ENCODE results near the gene TMCO4. TPM values are rescaled to one million over a fixed set of nuclear protein-coding genes. Genes with fewer than 3 reads are reported as not detected.
"Not testable (repeated sequence)": the region's sequence is repeated elsewhere in the genome, so short reads cannot be mapped to it uniquely, and the experiment has no call there.

TMCO4 gene
- total RNA-seq, 1 donor from 2014 or later: 24.3 TPM

DNA sequence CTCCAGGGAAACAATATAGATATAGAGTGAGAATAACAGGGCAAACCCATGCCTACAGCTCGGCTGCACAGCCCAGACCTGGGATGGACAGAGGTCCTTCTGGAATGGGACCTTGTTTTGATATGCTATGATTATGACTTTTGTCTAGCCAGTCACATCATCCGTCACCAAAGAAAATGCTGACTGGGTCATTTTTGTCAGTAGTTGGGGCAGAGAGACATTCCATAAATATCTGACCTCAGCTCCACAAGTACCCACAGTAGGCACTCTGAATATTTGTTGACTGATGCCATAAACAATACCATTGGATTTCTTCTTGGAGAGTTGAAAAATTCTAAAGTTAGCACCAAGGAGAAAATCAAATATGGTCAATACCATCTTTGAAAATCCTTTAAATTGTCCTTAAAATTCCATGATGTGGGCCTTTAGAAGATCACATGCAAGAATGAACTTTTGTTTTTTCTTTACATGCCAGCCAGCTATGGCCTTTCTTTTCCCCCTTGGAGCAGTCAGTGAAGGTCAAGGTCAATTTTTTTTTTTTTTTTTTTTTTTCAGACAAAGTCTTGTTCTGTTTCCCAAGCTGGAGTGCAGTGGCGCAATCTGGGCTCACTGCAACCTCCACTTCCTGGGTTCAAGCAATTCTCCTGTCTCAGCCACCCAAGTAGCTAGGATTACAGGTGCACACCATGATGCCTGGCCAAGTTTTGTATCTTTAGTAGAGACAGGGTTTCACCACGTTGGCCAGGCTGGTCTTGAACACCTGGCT, 7.3 kb downstream of the TMCO4 start:
- Histone ChIP-seq H3K4me1 (no peaks in the 10 kb centered on the region), H3K36me3 (no peaks in the 10 kb centered on the region), H3K27me3 (no peaks in the 10 kb centered on the region), H3K9me3 (no peaks in the 10 kb centered on the region), H3K27ac (no peak overlapping the region), H3K4me3 (no peak overlapping the region)
- intact Hi-C loops (cut with DNase I): no loop called here
- no peak for DNase-seq
- TF ChIP-seq, protein P1, sequence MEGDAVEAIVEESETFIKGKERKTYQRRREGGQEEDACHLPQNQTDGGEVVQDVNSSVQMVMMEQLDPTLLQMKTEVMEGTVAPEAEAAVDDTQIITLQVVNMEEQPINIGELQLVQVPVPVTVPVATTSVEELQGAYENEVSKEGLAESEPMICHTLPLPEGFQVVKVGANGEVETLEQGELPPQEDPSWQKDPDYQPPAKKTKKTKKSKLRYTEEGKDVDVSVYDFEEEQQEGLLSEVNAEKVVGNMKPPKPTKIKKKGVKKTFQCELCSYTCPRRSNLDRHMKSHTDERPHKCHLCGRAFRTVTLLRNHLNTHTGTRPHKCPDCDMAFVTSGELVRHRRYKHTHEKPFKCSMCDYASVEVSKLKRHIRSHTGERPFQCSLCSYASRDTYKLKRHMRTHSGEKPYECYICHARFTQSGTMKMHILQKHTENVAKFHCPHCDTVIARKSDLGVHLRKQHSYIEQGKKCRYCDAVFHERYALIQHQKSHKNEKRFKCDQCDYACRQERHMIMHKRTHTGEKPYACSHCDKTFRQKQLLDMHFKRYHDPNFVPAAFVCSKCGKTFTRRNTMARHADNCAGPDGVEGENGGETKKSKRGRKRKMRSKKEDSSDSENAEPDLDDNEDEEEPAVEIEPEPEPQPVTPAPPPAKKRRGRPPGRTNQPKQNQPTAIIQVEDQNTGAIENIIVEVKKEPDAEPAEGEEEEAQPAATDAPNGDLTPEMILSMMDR (IDR thresholded peaks at IDR 0.05): no peak
- peak; percentile 47 for ATAC-seq

DNA sequence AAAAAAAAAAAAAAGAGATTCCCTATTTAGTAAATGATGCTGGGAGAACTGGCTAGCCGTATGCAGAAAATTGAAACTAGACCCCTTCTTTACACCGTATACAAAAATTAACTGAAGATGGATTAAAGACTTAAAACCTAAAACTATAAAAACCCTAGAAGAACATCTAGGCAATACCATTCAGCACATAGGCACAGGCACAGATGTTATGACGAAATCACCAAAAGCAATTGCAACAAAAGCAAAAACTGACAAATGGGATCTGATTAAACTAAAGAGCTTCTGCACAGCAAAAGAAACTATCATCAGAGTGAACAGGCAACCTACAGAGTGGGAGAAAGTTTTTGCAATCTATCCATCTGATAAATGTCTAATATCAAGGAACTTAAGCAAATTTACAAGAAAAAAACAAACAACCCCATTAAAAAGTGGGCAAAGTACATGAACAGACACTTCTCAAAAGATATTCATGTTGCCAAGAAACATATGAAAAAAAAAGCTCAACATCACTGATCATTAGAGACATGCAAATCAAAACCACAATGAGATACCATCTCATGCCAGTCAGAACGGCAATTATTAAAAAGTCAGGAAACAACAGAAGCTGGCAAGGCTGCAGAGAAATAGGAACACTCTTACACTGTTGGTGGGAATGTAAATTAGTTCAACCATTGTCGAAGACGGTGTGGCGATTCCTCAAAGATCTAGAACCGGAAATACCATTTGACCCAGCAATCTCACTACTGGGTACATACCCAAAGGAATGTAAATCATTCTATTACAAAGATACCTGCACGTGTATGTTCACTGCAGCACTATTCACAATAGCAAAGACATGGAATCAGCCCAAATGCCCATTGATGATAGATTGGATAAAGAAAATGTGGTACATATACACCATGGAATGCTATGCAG, 9.4 kb downstream of the TMCO4 start:
- peaks cover 12% of the 10 kb centered on the region for H3K36me3 ChIP-seq
- H3K27me3 ChIP-seq; DNase-seq; ATAC-seq; H3K9me3 ChIP-seq; H3K4me1 ChIP-seq; H3K27ac ChIP-seq; H3K4me3 ChIP-seq; intact Hi-C loops (cut with DNase I): not testable (repeated sequence)

DNA sequence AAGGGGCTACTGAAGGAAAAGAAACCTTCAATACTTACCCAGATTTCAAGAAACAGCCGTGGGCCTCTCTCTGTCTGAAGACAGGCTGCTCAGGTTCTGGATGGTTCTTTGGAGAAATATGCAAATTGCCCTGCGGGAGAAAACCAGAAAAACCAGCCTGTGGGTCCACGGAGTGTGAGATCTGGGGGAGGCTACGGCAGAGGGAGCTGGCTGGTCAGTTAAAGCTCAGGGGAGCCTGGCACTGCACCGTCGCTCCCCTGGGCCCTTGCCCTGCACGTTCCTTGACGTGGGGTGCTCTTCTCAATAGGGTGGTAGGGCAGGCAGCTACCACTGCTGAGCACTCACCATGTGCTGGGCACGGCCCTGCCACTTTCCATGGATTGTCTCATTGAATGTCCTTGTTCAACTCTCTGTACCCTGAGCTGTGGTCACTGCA, 12.7 kb downstream of the TMCO4 start:
- H3K36me3 ChIP-seq: peaks cover 23% of the 10 kb centered on the region
- no peaks in the 10 kb centered on the region for H3K27me3 ChIP-seq
- no peak for DNase-seq
- no peaks in the 10 kb centered on the region for H3K9me3 ChIP-seq
- no peak overlapping the region for H3K4me3 ChIP-seq
- TF ChIP-seq, protein P1 (IDR thresholded peaks at IDR 0.05): no peak
- H3K27ac ChIP-seq: no peak overlapping the region
- H3K4me1 ChIP-seq: no peaks in the 10 kb centered on the region
- ATAC-seq: peak; percentile 87
- intact Hi-C loops (cut with DNase I): no loop called here

DNA sequence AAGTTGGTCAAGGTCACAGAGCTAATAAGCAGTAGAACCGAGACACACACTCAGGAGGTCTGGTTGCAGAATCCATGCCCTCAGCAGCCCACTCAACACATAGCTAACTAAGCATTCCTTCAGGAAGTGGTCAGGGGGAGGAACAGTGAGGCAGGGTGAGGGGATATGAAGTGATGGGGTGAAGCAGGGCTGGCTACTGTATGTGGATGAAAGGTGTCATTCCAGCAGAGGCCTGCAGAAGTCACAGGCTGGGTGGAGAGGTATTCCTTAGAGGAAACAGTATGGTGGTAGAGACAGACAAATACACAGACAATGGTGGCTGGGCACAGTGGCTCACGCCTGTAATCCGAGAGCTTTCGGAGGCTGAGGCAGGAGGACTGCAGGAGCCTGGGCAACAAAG, 14.1 kb downstream of the TMCO4 start:
- H3K9me3 ChIP-seq: no peaks in the 10 kb centered on the region
- peaks cover 25% of the 10 kb centered on the region for H3K36me3 ChIP-seq
- no peak overlapping the region for H3K27ac ChIP-seq
- H3K4me3 ChIP-seq: no peak overlapping the region
- intact Hi-C loops (cut with DNase I): no loop called here
- H3K27me3 ChIP-seq: no peaks in the 10 kb centered on the region
- TF ChIP-seq, protein P1 (IDR thresholded peaks at IDR 0.05): no peak
- ATAC-seq: no peak
- no peaks in the 10 kb centered on the region for H3K4me1 ChIP-seq
- DNase-seq: no peak

DNA sequence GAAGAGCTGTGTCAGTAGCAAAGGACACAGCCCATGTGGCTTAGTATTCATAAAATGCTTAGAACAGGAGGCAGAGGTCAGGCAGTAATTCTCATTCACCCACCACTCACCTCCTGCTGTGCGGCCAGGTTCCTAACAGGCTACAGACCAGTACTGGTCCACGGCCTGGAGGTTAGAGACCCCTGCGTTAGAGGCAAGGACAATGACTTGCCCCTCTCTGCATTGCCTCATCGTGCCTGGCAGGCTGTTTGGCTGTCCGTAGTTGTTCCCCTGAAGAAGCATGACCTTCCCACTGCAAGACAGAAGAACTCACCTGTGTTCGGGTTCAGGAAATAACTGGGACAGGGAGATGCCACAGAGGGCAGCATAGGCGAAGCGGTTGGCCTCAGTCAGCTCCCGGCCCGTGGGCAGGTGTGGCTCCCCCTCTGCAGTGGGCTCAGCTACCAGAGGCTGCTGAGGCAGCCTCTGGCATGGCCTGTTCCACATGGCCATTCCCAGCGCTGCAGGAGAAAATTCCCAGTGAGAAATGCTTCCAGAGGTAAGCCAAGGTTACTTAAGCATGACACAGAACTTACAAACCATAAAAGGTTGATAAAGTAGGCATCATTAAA, 19.3 kb downstream of the TMCO4 start:
- no peak for ATAC-seq
- Histone ChIP-seq H3K27me3 (no peaks in the 10 kb centered on the region), H3K9me3 (no peaks in the 10 kb centered on the region), H3K4me1 (no peaks in the 10 kb centered on the region), H3K4me3 (no peak overlapping the region), H3K27ac (no peak overlapping the region), H3K36me3 (peaks cover 44% of the 10 kb centered on the region)
- intact Hi-C loops (cut with DNase I): no loop called here
- DNase-seq: no peak
- TF ChIP-seq, protein P1 (IDR thresholded peaks at IDR 0.05): no peak
